Natural killer cell (primary cell): Measurements from ENCODE around the gene U2AF1. TPM values are rescaled to one million over a fixed set of nuclear protein-coding genes. Genes with fewer than 3 reads are reported as not detected.
A peak's percentile ranks its signal among the peaks of the same experiment; 100 is the strongest.
"Not testable (repeated sequence)": the region's sequence is repeated elsewhere in the genome, so short reads cannot be mapped to it uniquely, and the experiment has no call there.

Source experiments
- ATAC-seq, 3 donors: fragments of 150-1000 bp in 2 of 3; fragments of 200-7000 bp in 1 of 3; cut with Tn5 transposase; 1 replicate in 1 of 3; 2 replicates in 2 of 3; pipeline ENCODE4 v1.10.0; 2021; ENCODE audit warnings: mild to moderate bottlenecking in 2 of 3, moderate library complexity in 2 of 3
- DNase-seq, 2 donors: peaks; one replicate each; pipeline versions ENCODE4 v3.0.0 to v3.0.0-alpha.2; 2013 to 2021; ENCODE audit warnings: mixed read lengths in 1 of 2
- H3K27ac ChIP-seq: one replicate; pipeline ENCODE4 v1.5.1; 2013; ENCODE audit warnings: mild to moderate bottlenecking, low read length
- H3K27me3 ChIP-seq: one replicate; pipeline ENCODE4 v1.6.1; 2013; ENCODE audit warnings: low read length; ENCODE audit not compliant: control insufficient read depth, insufficient read depth
- H3K36me3 ChIP-seq: one replicate; pipeline ENCODE4 v1.6.1; 2013; ENCODE audit warnings: low read length; ENCODE audit not compliant: control insufficient read depth, insufficient read depth
- H3K4me1 ChIP-seq: one replicate; pipeline ENCODE4 v1.6.1; 2013; ENCODE audit warnings: low read length; ENCODE audit not compliant: control insufficient read depth, insufficient read depth
- H3K4me3 ChIP-seq: one replicate; pipeline ENCODE4 v1.5.1; 2013; ENCODE audit warnings: low read length
- H3K9me3 ChIP-seq: one replicate; pipeline ENCODE4 v1.6.1; 2013; ENCODE audit warnings: low read length; ENCODE audit not compliant: control insufficient read depth, insufficient read depth
- H3K27ac Mint-ChIP-seq, 2 donors: one replicate each; pipeline ENCODE4 v1.8.0; 2022; ENCODE audit warnings: mild to moderate bottlenecking in 2 of 2, mixed read lengths in 2 of 2, moderate library complexity in 1 of 2
- H3K27me3 Mint-ChIP-seq, 2 donors: one replicate each; pipeline ENCODE4 v1.8.0; 2022; ENCODE audit warnings: low read depth in 2 of 2, mixed read lengths in 2 of 2
- H3K36me3 Mint-ChIP-seq: one replicate; pipeline ENCODE4 v1.8.0; 2022; ENCODE audit warnings: mixed read lengths
- H3K4me1 Mint-ChIP-seq, 2 donors: one replicate each; pipeline ENCODE4 v1.8.0; 2022; ENCODE audit warnings: mixed read lengths in 2 of 2
- H3K4me3 Mint-ChIP-seq: one replicate; pipeline ENCODE4 v1.8.0; 2022; ENCODE audit warnings: mild to moderate bottlenecking, moderate library complexity, mixed read lengths
- H3K9me3 Mint-ChIP-seq, 2 donors: one replicate each; pipeline ENCODE4 v1.8.0; 2022; ENCODE audit warnings: mixed read lengths in 2 of 2
- WGBS: methylation state at CpG from one replicate; pipeline ENCODE4 v1.1.7; 2013; ENCODE audit warnings: missing lambda C conversion rate; ENCODE audit not compliant: insufficient coverage; 5-methylcytosine and 5-hydroxymethylcytosine counted together
- intact Hi-C: fragments of 100-400 bp; cut with micrococcal nuclease; formaldehyde crosslinking; loops from one replicate; pipeline ENCODE4 v1.14.2; 2022
- total RNA-seq, 4 donors: library from RNA; stranded (reverse); fragments of 120-200 nt in 1 of 4; gene quantifications; one replicate each; pipeline versions ENCODE4 v1.2.3 to v1.2.4, GENCODE V29; 2013 to 2022

Gene U2AF1
- total RNA-seq, 3 donors from 2014 or later (not counting 1 experiment from before 2014, with no cell fraction given), result 9.0 to 363 (median 273) TPM

- intact Hi-C loops, H3K4me3 Mint-ChIP-seq, H3K9me3 Mint-ChIP-seq, H3K27me3 ChIP-seq, H3K36me3 Mint-ChIP-seq, H3K36me3 ChIP-seq, ATAC-seq, H3K4me1 Mint-ChIP-seq, H3K4me3 ChIP-seq, H3K27ac ChIP-seq, H3K27ac Mint-ChIP-seq, DNase-seq, H3K27me3 Mint-ChIP-seq, H3K4me1 ChIP-seq, H3K9me3 ChIP-seq: not testable (repeated sequence)
- WGBS, result no CpG with 5 or more reads among the region's 7 CpGs
Observed at GRCh38 chr21:43130094-43130493, 22.7 kb upstream of the U2AF1 start.

DNA sequence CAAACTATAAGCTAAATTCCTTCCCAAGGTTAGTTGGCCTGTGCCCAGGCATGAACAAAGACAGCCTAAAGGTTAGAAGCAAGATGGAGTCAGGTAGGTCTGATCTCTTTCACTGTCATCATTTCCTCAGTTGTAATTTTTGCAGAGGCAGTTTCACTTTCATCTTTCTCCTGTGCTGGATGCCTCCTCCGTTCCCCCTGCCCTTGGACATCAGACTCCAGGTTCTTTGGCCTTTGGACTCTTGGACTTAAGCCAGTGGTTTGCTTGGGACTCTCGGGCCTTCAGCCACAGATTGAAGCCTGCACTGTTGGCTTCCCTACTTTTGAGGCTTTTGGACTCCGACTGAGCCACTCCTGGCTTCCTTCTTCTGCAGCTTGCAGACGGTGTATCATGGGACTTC, 8.6 kb upstream of the U2AF1 start:
- intact Hi-C loops, H3K27ac ChIP-seq, H3K9me3 ChIP-seq, ATAC-seq, H3K4me3 ChIP-seq, H3K4me1 ChIP-seq, H3K9me3 Mint-ChIP-seq, H3K27me3 Mint-ChIP-seq, H3K36me3 Mint-ChIP-seq, H3K36me3 ChIP-seq, H3K4me1 Mint-ChIP-seq, H3K27me3 ChIP-seq, DNase-seq, H3K27ac Mint-ChIP-seq, H3K4me3 Mint-ChIP-seq: not testable (repeated sequence)
- WGBS, result no CpG with 5 or more reads among the region's 4 CpGs

- DNase-seq, intact Hi-C loops, H3K27ac Mint-ChIP-seq, H3K36me3 Mint-ChIP-seq, H3K4me1 Mint-ChIP-seq, H3K36me3 ChIP-seq, H3K4me1 ChIP-seq, H3K27me3 ChIP-seq, H3K4me3 ChIP-seq, H3K4me3 Mint-ChIP-seq, H3K27ac ChIP-seq, H3K27me3 Mint-ChIP-seq, ATAC-seq, H3K9me3 ChIP-seq, H3K9me3 Mint-ChIP-seq: not testable (repeated sequence)
- no CpG with 5 or more reads among the region's 6 CpGs for WGBS
Observed at GRCh38 chr21:43114483-43114882, 7.1 kb upstream of the U2AF1 start.

DNA sequence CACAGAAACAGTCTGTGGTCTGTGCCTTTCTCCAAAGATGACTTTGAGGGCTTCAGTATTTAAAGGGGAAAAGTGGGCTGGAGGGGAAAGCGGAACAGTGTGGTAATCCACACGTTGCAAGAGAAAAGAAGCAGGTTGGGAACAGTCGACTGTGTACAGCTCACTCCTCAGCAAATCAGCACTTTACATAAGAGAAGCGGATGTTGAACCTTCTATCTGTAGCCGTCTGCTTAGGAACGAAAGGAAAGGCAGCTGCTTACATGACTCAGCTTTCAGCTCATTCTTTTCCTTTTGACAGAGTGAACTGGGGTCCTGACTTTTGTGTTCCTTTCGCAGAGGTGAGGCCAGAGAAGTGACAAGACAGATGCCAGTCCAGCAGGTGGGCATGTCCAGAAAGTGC, 1.6 kb upstream of the U2AF1 start:
- DNase-seq, H3K4me1 ChIP-seq, H3K4me3 ChIP-seq, H3K27me3 ChIP-seq, H3K27ac ChIP-seq, H3K36me3 ChIP-seq, intact Hi-C loops, H3K9me3 Mint-ChIP-seq, H3K4me1 Mint-ChIP-seq, H3K36me3 Mint-ChIP-seq, H3K4me3 Mint-ChIP-seq, H3K27me3 Mint-ChIP-seq, H3K27ac Mint-ChIP-seq, ATAC-seq, H3K9me3 ChIP-seq: not testable (repeated sequence)
- no CpG with 5 or more reads among the region's 7 CpGs for WGBS

GRCh38 chr21:43108177-43108576, 807 bp upstream of the U2AF1 start:
- H3K27me3 Mint-ChIP-seq, H3K9me3 Mint-ChIP-seq, intact Hi-C loops, H3K4me1 Mint-ChIP-seq, H3K9me3 ChIP-seq, DNase-seq, H3K27me3 ChIP-seq, H3K4me1 ChIP-seq, H3K36me3 ChIP-seq, H3K4me3 Mint-ChIP-seq, ATAC-seq, H3K27ac ChIP-seq, H3K4me3 ChIP-seq, H3K27ac Mint-ChIP-seq, H3K36me3 Mint-ChIP-seq: not testable (repeated sequence)
- no CpG with 5 or more reads among the region's 17 CpGs for WGBS

DNA sequence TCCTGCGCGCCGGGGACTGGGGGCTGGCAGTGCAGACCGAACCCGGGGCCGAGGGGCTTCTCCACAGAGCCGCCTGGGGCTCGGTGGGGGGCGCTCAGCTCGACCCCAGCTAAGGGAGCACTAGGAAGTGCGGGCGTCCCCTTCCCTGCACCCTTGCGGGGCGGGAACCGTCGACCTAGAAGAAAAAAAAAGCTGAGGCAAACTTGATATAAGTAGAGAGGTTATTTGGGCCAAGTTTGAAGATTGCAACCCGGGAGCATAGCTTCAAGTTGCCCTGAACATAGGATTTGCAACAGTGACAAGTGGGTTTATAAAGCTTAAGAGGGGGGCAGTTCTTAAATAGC, 396 bp upstream of the U2AF1 start:
- H3K27ac Mint-ChIP-seq, intact Hi-C loops, H3K27ac ChIP-seq, DNase-seq, H3K4me1 Mint-ChIP-seq, H3K9me3 ChIP-seq, H3K9me3 Mint-ChIP-seq, H3K27me3 ChIP-seq, H3K4me1 ChIP-seq, H3K27me3 Mint-ChIP-seq, H3K36me3 ChIP-seq, H3K36me3 Mint-ChIP-seq, H3K4me3 ChIP-seq, H3K4me3 Mint-ChIP-seq: not testable (repeated sequence)
- WGBS, result no CpG with 5 or more reads among the region's 17 CpGs
- ATAC-seq, result peak in 1 of 3 donors; percentile 7

DNA sequence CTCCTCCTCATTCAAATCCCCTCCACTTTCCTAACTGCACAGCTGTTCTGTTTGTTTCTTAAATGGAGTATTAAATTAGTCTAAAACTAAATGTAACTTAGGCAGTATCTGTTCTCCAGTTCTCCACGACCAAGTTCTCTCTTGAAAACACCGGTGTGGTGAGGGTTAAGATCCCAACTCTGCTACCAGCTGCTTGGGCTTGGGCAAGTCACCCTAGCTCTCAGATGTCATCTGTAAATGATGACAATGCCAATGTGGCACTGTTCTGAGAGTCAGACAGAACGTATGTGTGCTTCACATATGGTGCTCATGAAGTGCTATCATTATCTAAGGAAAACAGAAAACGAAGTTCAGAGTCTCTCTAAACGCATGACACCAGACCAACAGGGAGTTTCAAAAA, 2.7 kb downstream of the U2AF1 start:
- H3K4me1 Mint-ChIP-seq, ATAC-seq, H3K36me3 Mint-ChIP-seq, DNase-seq, H3K4me1 ChIP-seq, H3K27ac Mint-ChIP-seq, H3K4me3 Mint-ChIP-seq, H3K9me3 Mint-ChIP-seq, H3K27me3 Mint-ChIP-seq, H3K36me3 ChIP-seq, H3K4me3 ChIP-seq, H3K9me3 ChIP-seq, H3K27ac ChIP-seq, intact Hi-C loops, H3K27me3 ChIP-seq: not testable (repeated sequence)
- 30% methylated on average over 2 of the region's 5 CpGs for WGBS

- H3K36me3 ChIP-seq, DNase-seq, H3K4me3 ChIP-seq, H3K4me1 Mint-ChIP-seq, ATAC-seq, H3K27ac Mint-ChIP-seq, H3K27ac ChIP-seq, H3K27me3 ChIP-seq, H3K9me3 ChIP-seq, intact Hi-C loops, H3K36me3 Mint-ChIP-seq, H3K9me3 Mint-ChIP-seq, H3K4me1 ChIP-seq, H3K27me3 Mint-ChIP-seq, H3K4me3 Mint-ChIP-seq: not testable (repeated sequence)
- no CpG with 5 or more reads among the region's 4 CpGs for WGBS
Observed at GRCh38 chr21:43102281-43102680, 5.1 kb downstream of the U2AF1 start.
